Eye (tissue), 1 donor: ENCODE measurements around the gene PURB.
"Not testable (repeated sequence)": the region's sequence is repeated elsewhere in the genome, so short reads cannot be mapped to it uniquely, and the experiment has no call there.

Experiments used
- DNase-seq: peaks from one replicate; pipeline ENCODE4 v3.0.0-alpha.2; 2015

PURB gene

DNA sequence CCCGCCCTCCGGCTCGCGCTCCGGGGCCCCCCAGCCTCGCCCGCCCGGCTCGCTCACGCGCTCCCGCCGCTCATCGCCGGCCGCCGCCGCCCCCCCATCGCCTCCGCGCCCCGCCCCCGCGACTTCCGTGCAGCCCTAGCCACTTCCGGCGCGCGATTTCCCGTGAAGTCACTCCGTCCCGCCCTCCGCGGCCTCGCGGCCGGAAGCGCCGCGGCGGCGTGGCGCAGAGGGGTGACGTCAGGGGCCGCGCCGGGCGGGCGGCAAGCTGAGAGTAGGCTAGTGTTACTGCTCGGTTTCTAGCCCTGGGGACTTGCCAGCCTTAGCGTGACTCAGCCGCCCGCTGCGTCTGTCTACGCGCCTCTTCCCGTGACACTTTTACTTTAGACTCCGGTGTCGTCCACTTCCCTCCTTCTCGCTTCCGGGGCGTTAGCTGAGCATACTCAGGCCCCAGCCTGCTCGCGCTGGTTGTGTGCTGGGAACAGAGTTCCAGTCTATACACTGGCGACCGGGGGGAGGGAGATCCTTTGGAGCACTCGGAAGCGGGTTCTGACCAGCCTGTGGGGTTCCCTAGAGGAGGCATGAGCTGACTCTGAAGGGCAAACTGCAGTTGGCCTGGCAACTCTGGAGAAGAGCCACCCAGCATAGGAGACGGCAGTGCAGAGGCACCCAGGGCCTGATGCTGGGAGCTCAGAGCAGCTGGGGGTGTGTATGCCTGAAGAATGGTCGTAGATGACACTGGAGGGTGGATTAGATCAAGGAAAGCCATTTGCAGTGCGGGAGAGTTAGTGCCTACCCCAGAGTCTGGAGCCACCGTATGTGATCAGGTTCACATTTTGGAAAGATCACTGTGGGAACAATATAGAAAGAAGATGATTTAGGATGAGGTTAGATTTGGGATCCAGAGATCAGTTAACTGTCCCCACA is at the start of gene PURB:
TSS of gene PURB (minus strand) at position 137 of the 924 bp plus-strand sequence. CDS start 182 bp downstream, outside the sequence.
- peak; percentile 98 for DNase-seq

DNA sequence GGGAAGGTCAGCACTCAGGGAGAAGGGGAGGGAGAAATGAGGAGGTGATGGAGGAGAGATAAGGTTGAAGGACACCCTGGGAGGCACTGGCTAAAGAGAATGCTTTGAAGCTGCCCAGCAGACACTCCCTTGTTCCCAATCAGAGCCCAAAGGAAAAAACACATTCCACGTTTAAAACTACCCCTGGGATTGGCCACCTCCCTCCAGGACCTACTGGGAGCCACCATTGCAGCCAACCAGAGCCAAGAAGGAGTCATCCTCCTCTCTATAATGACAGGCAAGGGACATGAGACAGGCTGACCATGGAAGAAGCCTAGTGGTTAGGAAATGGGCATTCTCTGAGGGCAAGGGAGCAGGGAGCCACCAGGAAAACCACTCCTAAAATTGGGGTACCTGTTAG is 49.7 kb upstream of the PURB start:
- no peak for DNase-seq

DNA sequence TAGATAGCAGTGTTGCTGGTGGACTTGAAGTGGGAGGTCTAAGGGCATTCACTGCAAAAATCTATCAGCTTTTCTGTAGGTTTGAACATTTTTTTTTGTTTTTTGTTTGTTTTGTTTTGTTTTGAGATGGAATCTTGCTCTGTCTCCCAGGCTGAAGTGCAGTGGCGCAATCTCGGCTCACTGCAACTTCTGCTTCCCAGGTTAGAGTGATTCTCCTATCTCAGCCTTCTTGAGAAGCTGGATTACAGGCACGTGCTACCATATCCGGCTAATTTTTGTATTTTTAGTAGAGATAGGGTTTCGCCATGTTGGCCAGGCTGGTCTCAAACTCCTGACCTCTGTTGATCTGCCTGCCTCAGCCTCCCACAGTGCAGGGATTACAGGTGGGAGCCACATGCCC is 49.2 kb upstream of the PURB start:
- DNase-seq: not testable (repeated sequence)

DNA sequence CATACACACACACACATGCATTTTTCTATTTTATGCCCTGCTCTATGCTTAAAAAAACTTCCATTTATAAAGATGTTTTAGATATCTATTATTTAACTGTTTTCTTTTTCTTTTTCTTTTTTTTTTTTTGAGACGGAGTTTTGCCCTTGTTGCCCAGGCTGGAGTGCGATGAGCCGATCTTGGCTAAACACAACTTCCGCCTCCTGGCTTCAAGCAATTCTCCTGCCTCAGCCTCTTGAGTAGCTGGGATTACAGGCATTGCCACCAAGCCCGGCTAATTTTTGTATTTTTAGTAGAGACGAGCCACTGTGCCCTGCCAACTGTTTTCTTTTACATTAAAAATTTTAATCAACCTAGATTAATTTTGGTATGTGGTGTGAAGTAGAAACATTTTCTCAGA is 45.6 kb upstream of the PURB start:
- no peak for DNase-seq

DNA sequence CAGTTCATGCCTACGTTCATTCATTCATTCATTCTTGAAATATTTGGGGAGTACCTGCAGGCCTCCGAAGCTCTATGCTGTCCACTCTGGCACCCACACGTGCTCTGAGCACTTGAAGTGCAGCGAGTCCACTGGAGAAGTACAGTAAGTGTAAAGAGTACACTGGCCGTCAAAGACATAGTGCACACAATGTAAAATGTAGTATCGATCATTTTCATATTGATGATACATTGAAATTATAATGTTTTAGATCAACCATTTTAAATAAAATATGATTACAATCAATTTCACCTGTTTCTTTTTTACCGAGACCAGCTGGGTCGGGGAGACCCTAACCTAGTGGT is 37.0 kb upstream of the PURB start:
- no peak for DNase-seq

DNA sequence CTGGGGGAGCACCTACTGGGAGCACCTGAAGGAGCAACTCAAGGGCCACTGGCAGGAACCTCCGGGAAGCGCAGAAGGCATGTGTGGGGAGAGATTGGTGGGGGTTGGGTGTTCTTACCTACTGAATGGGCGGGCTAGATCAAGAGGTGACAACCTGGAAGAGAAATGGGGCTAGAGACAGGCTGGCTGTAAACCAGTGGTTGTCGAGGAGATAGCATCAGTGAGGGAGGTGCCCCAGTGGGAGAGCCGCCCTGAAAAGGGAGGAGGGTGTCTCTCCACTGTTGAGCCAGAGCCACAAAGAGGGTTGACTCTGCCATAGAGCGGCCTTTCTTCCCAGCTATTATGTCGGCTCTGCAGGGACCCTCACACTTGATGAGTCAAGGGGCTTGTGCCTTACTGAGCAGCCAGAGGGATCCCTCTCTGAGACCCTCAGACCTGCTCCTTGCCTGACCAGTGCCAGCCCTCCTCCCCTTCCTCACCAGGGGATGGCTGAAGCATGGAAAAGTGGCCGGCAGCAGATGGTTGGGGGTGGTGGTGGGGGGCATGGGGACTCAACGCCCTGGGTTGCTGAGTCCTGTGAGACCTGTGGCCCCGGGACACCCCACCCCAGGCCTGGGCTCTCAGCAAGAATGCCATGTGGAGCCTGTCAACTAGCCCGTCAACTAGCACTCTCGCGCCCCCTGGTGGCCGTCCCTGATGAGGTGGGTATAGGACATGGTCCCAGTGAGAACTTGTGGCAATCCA is 36.4 kb upstream of the PURB start:
- DNase-seq: peak; percentile 86

DNA sequence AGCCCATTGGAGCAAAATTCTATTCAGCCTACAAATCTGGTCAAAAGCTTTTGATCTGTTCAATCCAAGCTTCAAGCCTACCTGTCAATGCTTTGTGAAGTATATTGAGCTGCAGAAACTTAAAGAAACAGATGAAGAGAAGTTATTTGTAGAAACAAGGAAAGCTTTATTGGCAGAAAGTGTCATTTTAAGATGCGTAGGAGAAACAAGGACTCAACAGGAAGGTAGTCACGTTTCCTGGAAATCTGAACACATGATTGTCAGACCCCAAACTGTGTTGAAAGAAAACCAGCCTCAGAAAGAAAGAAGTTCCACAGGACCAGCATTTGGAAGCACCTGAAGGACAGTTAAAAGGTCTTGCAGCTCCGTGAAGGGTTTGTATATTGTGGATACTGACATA is 34.8 kb upstream of the PURB start:
- DNase-seq: no peak

DNA sequence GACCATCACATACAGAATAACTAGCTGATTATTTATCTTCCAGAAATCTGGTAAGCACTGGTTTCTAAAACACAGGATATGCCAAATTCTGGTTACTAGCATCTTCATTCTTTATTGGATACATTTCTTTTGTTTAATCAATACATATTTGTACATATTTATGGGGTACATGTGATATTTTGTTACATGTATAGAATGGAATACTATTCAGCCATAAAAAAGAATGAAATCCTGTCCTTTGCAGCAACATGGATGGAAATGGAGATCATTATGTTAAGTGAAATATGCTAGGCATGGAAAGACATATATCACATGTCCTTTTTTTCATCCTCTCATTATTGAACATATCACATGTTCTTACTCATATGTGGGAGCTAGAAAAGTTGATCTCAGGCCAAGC is 32.7 kb upstream of the PURB start:
- DNase-seq: no peak

DNA sequence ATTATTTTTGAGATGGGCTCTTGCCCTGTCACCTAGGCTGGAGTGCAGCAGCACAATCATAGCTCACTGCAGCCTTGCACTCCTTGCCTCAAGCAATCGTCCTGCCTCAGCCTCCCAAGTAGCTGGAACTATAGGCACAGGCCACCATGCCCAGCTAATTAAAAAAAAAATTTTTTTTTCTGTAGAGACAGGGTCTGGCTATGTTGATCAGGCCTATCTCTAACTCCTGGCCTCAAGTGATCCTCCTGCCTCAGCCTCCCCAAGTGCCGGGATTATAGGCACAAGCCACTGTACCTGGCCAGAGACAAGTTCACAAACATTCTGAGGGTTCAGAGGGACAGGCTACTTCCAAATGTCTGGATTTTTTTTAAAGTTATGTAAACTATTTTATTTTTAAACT is 32.1 kb upstream of the PURB start:
- DNase-seq: no peak

DNA sequence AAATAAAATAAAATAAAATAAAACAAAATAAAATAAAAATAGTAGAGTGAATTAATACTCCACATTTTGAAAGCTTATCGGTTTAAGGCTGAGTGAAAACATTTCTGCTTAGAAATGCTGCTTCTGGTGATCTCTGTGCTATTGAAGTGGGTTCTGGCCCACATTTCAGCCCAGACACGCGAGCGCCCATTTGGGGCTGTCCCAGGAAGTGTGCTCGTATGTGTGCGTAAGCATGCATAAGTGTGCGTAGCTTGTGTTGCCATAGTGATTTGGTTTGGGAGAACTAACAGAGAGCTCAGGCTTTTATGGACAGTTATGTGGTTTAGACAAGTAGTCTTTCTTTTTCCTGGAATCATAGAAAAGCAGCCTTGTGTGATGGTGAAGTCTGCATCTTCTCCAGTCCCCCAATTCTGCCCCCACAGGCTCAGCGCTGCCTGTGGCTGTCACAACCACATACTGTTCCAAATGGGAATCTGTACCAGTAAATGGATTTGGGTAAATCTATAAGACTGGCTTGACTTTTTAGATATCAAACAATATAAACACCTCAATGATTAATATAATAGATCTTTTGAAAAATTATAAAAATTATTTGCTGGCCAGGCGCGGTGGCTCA is 29.8 kb upstream of the PURB start:
- DNase-seq: no peak

DNA sequence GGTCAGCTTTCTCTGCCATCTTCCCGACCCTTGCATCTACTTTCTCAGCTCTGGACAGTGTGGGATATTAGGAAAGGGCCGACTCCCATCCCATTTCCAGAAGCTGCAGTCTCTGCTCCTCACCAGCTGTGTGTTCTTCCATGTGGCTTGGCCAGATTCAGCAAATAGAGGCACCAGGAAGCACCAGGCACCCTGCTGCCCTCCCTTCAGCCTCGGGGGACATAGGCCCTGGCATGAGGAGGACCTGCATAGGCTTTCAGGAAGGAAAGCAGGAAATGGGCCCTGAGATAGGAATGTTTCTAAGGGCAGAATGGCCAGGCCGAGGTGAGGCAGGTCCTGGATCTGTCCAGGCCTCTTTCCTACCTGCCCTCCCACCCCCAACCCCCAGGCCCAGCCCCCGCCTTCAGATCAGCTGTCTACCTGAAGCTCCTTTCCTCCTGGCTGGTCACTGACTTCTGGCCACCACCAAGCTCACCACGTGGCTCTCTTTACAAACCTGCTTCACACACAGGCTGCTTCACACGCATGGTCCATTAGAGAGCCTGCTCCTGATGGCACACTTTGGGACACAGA is 27.5 kb upstream of the PURB start:
- DNase-seq: peak; percentile 45

DNA sequence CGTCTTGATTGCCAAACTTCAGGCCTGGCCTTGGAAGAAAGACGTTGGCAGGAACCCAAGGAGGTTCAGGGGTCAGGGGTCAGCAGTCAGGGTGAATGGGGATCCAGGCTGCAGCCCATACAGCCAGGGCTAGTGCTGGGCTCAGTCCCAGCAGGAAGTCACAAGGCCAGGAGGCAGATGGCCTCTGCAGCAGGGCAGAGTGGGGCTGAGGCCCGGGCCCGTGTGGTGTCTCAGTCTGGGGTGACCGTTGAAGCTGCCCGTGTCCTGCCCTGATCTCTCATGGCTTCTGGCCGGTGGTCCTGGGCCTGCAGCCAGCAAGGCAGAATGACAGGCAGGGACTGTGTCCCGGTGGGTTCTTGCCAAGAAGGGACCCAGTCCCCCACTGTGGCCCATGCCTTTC is 26.6 kb upstream of the PURB start:
- no peak for DNase-seq

DNA sequence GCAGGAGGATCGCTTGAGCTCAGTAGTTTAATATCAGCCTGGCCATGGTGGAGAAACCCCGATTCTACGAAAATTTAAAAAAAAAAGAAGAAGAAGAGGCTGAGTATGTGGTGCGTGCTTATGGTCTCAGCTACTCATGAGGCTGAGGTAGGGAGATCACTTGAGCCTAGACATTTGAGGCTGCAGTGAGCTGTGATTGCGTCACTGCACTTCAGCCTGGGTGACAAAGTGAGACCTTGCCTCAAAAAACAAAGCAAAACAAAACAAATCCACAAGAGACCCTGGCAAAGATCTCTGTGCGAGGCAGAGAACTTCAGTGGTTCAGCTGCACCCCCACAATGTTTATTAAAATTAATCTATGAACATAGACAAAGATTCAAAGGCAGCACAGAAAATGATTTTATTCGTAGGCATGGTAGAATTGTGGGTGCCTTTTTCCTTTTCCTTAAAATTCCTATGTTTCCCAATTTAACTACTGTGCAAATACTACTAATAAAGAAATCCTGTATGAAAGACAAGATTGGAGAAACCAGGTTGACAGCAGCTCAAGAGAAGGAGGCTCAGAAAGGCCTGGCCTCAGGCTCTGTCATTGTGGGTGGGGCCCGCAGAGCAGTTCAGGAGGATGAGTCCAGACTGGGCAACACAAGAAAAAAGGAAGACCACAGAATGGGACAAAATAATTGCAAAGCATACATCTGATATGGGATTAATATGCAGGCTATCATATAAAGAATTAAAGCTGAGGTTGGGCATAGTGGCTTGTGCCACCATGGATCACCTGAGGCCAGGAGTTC is 24.5 kb upstream of the PURB start:
- DNase-seq: no peak

DNA sequence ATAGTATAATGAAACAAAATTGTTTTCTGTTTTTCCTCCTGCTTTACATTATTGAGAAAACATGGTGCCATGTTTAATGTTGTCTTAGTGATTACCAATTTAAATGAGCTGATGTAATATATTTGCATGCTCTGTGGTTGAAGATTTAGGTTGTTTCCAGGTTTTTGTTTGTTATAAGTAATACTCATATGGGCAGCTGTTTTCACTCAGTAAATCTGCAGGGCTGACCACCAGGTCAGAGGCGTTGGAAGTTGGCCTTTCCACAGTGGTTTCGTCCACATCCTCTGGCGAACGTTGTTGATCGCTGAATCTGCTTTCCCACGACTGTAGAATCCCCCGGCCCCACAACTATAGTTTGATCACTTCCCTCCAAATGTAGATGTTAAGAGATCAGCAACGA is 21.6 kb upstream of the PURB start:
- DNase-seq: no peak

DNA sequence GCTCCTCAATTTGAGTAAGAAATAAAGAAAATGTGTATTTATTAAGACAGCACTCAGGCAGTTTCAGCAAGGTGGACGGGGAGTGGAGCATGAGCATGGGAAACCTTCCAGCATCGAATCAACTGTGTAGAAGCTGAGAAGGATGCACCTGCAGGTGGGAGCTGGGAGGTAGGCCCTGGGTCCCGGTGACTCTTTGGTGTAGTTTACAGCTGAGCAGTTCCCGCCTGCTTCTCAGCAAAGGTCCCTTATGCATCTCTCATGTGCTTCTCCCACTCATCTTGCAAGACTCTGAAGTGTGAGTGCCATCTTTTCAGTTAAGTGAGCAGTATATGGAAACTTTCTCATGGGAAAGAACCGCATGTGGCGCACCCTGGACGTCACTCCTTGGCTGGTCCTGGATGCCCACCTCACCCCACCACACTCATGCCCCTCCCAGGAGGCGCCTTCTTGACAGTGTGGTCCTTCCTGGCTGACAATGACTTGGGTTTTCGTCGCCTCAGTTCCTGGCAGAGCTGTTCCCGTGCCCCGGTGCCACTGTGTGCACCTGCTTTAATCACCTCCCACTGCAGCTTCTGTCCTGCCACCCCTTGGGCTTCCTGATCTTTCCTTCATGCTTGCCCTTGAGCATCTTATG is 19.8 kb upstream of the PURB start:
- no peak for DNase-seq

DNA sequence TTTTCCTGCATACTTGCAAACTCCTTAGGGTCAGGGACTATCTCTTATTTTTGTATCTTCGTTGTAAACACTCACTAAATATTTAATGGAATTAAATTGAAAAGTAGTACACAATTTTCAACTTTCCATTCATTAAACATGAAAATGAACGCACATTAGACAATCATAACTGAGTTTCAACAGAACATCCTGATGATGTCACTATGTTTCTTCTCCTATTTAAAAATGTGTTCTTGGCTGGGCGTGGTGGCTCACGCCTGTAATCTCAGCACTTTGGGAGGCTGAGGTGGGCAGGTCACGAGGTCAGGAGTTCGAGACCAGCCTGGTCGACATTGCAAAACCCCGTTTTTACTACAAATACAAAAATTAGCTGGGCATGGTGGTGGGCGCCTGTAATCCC is 14.1 kb upstream of the PURB start:
- DNase-seq: no peak

DNA sequence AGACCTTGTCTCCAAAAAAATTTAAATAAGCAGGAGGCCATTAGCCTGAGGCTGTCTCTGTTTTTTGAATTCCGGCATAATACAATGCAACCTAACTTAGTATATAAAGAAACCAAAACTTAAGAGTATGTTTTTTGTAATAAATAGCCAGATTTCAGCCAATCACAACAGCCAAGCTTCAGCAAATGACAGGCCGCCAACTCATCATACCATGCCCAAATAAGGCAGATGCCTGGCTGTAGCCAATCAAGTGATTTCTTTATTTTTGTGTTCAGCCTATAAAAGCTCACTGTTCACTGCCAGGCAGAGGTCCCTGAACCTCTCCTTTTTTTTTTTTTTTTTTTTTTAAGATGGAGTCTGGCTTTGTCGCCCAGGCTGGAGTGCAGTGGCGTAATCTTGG is 12.7 kb upstream of the PURB start:
- DNase-seq: no peak

DNA sequence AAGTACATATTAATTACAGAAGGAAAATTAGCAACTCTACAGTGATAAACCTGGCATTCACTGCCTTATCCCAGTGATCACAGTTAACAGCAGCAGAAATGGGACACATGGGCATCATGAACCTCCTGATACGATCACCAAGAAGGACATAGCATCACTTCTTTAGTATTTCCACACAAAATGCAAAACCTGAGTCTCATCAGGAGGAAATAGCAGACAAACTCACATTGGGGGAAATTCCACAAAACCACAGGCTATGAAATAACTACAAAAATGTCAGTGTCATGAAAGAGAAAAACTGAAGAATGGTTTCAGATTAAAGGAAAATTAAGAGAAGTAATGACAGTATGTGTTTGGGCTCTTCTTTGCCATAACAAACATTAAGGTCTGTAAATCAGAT is 12.0 kb upstream of the PURB start:
- no peak for DNase-seq

DNA sequence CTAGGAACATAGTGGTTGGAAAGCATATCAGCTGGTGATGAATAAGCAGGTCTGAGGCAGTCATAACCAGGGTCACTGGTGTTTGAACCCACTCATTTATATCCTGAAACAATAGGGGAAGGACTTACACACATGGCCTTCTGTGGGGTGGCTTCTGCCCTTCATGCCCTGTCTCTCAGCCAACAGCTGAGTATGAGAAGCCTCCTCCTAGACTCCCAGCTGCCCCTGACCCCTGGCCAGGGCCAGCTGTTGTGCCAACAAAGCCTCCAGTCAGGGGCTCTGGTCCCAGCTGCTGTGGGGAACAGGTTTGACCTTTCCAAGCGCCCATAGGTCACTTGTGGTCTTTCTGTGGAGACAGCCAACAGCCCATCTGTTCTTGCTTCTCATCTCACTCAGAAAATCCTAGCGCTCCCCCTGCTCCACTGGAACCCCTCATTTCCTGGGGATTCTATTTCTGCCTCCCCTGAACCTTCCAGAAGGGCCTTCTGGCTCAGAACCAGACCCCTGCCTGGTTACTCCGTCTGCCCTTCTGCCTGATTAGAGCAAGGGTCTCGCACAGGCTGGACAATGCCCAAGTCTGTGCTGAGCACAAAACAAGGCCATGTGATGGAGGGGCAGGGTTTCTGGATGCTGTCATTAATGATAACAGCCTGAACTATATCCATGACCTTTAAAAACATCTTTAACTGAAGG is 9.7 kb upstream of the PURB start:
- peak; percentile 54 for DNase-seq

DNA sequence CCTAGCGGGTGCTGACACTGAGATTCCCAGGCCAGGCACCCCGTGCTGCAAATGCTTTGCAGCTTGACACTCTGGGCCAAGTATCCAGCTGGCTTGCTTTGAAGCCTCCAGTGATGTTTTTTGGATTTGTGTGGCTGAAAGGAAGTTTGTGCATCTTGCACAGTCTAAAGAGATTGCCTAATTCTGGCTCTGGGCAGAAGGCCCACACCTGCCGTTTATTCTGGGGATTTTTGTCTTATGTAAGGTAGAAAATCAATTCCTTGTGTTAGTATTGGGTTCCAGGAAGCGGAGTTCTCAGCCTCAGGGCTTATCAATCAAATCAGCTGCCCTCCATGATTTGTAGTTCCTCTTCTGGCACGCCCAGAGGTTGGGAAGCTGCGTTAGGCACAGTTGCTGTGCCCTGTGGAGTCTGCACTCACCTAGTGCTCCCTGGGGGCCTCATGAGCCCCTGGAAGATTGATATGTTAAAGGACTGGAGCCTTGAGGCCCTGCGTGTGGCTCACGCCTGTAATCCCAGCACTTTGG is 8.4 kb upstream of the PURB start:
- no peak for DNase-seq

DNA sequence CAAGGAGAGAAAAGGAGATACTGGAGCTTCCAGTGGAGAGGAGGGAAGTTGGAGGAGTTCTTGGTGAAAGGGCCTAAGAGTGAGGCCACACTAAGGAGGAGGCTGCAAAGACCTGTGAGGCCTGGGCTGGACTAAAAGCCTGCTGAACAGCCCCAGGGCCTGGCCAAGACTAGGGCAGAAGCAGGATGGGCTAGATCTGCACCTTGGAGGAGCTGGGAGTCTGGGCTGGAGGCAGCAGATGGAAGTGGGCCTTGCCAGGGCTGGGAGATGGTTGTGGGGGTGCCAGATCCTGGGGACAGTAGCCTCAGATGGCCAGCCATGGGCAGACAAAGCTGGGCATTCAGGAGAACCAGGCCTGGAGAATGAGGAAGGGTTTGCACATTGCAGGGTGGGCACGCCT is 6.5 kb upstream of the PURB start:
- DNase-seq: no peak
